Measurements from ENCODE around the gene GALT. TPM values are rescaled to one million over a fixed set of nuclear protein-coding genes. Genes with fewer than 3 reads are reported as not detected.

The GALT gene
- total and polyA plus RNA-seq, 7 experiments from 2014 or later: 57.6 to 217 (median 158) TPM

GRCh38 chr9:34671307-34671706 is 24.8 kb downstream of the GALT start:
- H3K36me3 ChIP-seq (ENCODE audit: control insufficient read depth in 2 of 3, insufficient read depth in 3 of 3, low read length in 3 of 3): peaks cover 0 to 5% (median 0%) of the 10 kb centered on the region in 3 experiments
- H3K27ac ChIP-seq (ENCODE audit: low read depth, low read length): no peak overlapping the region
- Mint-ChIP-seq H3K4me3 (no peak overlapping the region), H3K4me1 (peaks cover 6 to 16% (median 11%) of the 10 kb centered on the region in 7 donors), H3K36me3 (peaks cover 0 to 32% (median 21%) of the 10 kb centered on the region in 5 donors), H3K27me3 (no peaks in the 10 kb centered on the region), H3K9me3 (peaks cover 0 to 23% (median 13%) of the 10 kb centered on the region in 11 donors), H3K27ac (no peak overlapping the region)
- POLR2A ChIA-PET: interaction anchor here (1.1 kb wide), 1 partner anchor 25 kb away, joined by 3 read pairs; the partner anchor contains the start of gene GALT
- H3K9me3 ChIP-seq (ENCODE audit: control insufficient read depth in 2 of 3, low read length in 3 of 3): peaks cover 0 to 13% (median 0%) of the 10 kb centered on the region in 3 experiments
- intact Hi-C loops (cut with micrococcal nuclease): no loop called here
- no peak for DNase-seq
- no peak overlapping the region for H3K4me3 ChIP-seq (ENCODE audit: low read length)
- no peaks in the 10 kb centered on the region for H3K27me3 ChIP-seq (ENCODE audit: control insufficient read depth in 2 of 2, insufficient read depth in 2 of 2, low read length in 2 of 2)
- CTCF ChIA-PET: no interaction called here
- ATAC-seq: no peak
- peaks cover under 1 to 2% of the 10 kb centered on the region in 2 donors for H3K4me1 ChIP-seq (ENCODE audit: control insufficient read depth in 2 of 2, insufficient read depth in 2 of 2, low read length in 2 of 2)

- Histone ChIP-seq H3K4me1 (ENCODE audit: control insufficient read depth in 2 of 2, insufficient read depth in 2 of 2, low read length in 2 of 2) (no peaks in the 10 kb centered on the region), H3K27me3 (ENCODE audit: control insufficient read depth in 2 of 2, insufficient read depth in 2 of 2, low read length in 2 of 2) (no peaks in the 10 kb centered on the region), H3K9me3 (ENCODE audit: control insufficient read depth in 2 of 3, low read length in 3 of 3) (peaks cover 0 to 10% (median 0%) of the 10 kb centered on the region in 3 experiments), H3K4me3 (ENCODE audit: low read length) (no peak overlapping the region), H3K27ac (ENCODE audit: low read depth, low read length) (no peak overlapping the region), H3K36me3 (ENCODE audit: control insufficient read depth in 2 of 3, insufficient read depth in 3 of 3, low read length in 3 of 3) (peaks cover 0 to 3% (median 0%) of the 10 kb centered on the region in 3 experiments)
- POLR2A ChIA-PET: no interaction called here
- peaks cover 0 to 17% (median 7%) of the 10 kb centered on the region in 11 donors for H3K9me3 Mint-ChIP-seq
- DNase-seq (no peak), ATAC-seq (no peak)
- H3K27me3 Mint-ChIP-seq: no peaks in the 10 kb centered on the region
- CTCF ChIA-PET: interaction anchor here (0.7 to 1.9 kb wide), 4 partner anchors 9 to 28 kb away, joined by 3 to 9 read pairs (median 4); a partner anchor contains a TSS
- peaks cover 0 to 7% (median 4%) of the 10 kb centered on the region in 7 donors for H3K4me1 Mint-ChIP-seq
- no peak overlapping the region for H3K4me3 Mint-ChIP-seq
- peaks cover 0 to 19% (median 8%) of the 10 kb centered on the region in 5 donors for H3K36me3 Mint-ChIP-seq
- H3K27ac Mint-ChIP-seq: no peak overlapping the region
- intact Hi-C loops (cut with micrococcal nuclease): no loop called here
These were observed 28.0 kb downstream of the GALT start for GRCh38 chr9:34674440-34674839.

- ChIA-PET POLR2A (interaction anchor here (1.2 kb wide), 1 partner anchor 38 kb away, joined by 5 read pairs; the partner anchor contains the start of gene SIGMAR1), CTCF (interaction anchor here (0.7 to 1.9 kb wide), 4 partner anchors 10 to 28 kb away, joined by 3 to 9 read pairs (median 5); a partner anchor contains a TSS)
- H3K27me3 Mint-ChIP-seq: no peaks in the 10 kb centered on the region
- Histone ChIP-seq H3K27ac (ENCODE audit: low read depth, low read length) (no peak overlapping the region), H3K4me3 (ENCODE audit: low read length) (no peak overlapping the region), H3K4me1 (ENCODE audit: control insufficient read depth in 2 of 2, insufficient read depth in 2 of 2, low read length in 2 of 2) (no peaks in the 10 kb centered on the region), H3K9me3 (ENCODE audit: control insufficient read depth in 2 of 3, low read length in 3 of 3) (peaks cover 0 to 4% (median 0%) of the 10 kb centered on the region in 3 experiments), H3K27me3 (ENCODE audit: control insufficient read depth in 2 of 2, insufficient read depth in 2 of 2, low read length in 2 of 2) (no peaks in the 10 kb centered on the region), H3K36me3 (ENCODE audit: control insufficient read depth in 2 of 3, insufficient read depth in 3 of 3, low read length in 3 of 3) (no peaks in the 10 kb centered on the region)
- H3K9me3 Mint-ChIP-seq: peaks cover 0 to 10% (median 3%) of the 10 kb centered on the region in 11 donors
- peak in 7 of 9 donors; percentile 24 to 53 (median 38) for DNase-seq
- peak overlapping the region in 2 of 9 donors; percentile 44 to 51 for H3K27ac Mint-ChIP-seq
- no peak overlapping the region for H3K4me3 Mint-ChIP-seq
- H3K36me3 Mint-ChIP-seq: peaks cover 0 to 14% (median 4%) of the 10 kb centered on the region in 5 donors
- peaks cover 0 to 7% (median 4%) of the 10 kb centered on the region in 7 donors for H3K4me1 Mint-ChIP-seq
- ATAC-seq: peak; percentile 90
- intact Hi-C loops (cut with micrococcal nuclease): loop anchor here (1.0 kb wide), 1 partner anchor 27 kb away; no protein-coding TSS in a partner anchor
These were observed 28.7 kb downstream of the GALT start for GRCh38 chr9:34675048-34675714.

GRCh38 chr9:34675869-34676268 is 29.4 kb downstream of the GALT start:
- H3K4me3 Mint-ChIP-seq: no peak overlapping the region
- DNase-seq (no peak), ATAC-seq (no peak)
- peaks cover 0 to 7% (median 4%) of the 10 kb centered on the region in 7 donors for H3K4me1 Mint-ChIP-seq
- H3K27ac ChIP-seq (ENCODE audit: low read depth, low read length): no peak overlapping the region
- POLR2A ChIA-PET: interaction anchor here (1.2 kb wide), 1 partner anchor 38 kb away, joined by 5 read pairs; the partner anchor contains the start of gene SIGMAR1
- H3K36me3 Mint-ChIP-seq: peaks cover 0 to 8% (median 2%) of the 10 kb centered on the region in 5 donors
- intact Hi-C loops (cut with micrococcal nuclease): loop anchor here (1.0 kb wide), 1 partner anchor 26 kb away; no protein-coding TSS in a partner anchor
- no peaks in the 10 kb centered on the region for H3K36me3 ChIP-seq (ENCODE audit: control insufficient read depth in 2 of 3, insufficient read depth in 3 of 3, low read length in 3 of 3)
- H3K4me3 ChIP-seq (ENCODE audit: low read length): no peak overlapping the region
- no peaks in the 10 kb centered on the region for H3K27me3 Mint-ChIP-seq
- no peaks in the 10 kb centered on the region for H3K4me1 ChIP-seq (ENCODE audit: control insufficient read depth in 2 of 2, insufficient read depth in 2 of 2, low read length in 2 of 2)
- H3K9me3 Mint-ChIP-seq: peaks cover 0 to 5% (median 2%) of the 10 kb centered on the region in 11 donors
- no peaks in the 10 kb centered on the region for H3K27me3 ChIP-seq (ENCODE audit: control insufficient read depth in 2 of 2, insufficient read depth in 2 of 2, low read length in 2 of 2)
- CTCF ChIA-PET: interaction anchor here (1.1 to 1.9 kb wide), 3 partner anchors 10 to 27 kb away, joined by 5 to 9 read pairs (median 5); a partner anchor contains a TSS
- no peak overlapping the region for H3K27ac Mint-ChIP-seq
- H3K9me3 ChIP-seq (ENCODE audit: control insufficient read depth in 2 of 3, low read length in 3 of 3): no peaks in the 10 kb centered on the region

GRCh38 chr9:34684145-34684544 is 37.7 kb downstream of the GALT start:
- no peak overlapping the region for H3K27ac ChIP-seq (ENCODE audit: low read depth, low read length)
- no peaks in the 10 kb centered on the region for H3K36me3 ChIP-seq (ENCODE audit: control insufficient read depth in 2 of 3, insufficient read depth in 3 of 3, low read length in 3 of 3)
- ChIA-PET POLR2A (no interaction called here), CTCF (no interaction called here)
- Mint-ChIP-seq H3K4me1 (no peaks in the 10 kb centered on the region), H3K36me3 (peaks cover 0 to 5% (median 2%) of the 10 kb centered on the region in 5 donors), H3K9me3 (no peaks in the 10 kb centered on the region), H3K4me3 (no peak overlapping the region), H3K27me3 (peaks cover 0 to 7% (median 0%) of the 10 kb centered on the region in 5 donors), H3K27ac (no peak overlapping the region)
- H3K4me3 ChIP-seq (ENCODE audit: low read length): no peak overlapping the region
- DNase-seq (no peak), ATAC-seq (no peak)
- no peaks in the 10 kb centered on the region for H3K4me1 ChIP-seq (ENCODE audit: control insufficient read depth in 2 of 2, insufficient read depth in 2 of 2, low read length in 2 of 2)
- no peaks in the 10 kb centered on the region for H3K9me3 ChIP-seq (ENCODE audit: control insufficient read depth in 2 of 3, low read length in 3 of 3)
- no peaks in the 10 kb centered on the region for H3K27me3 ChIP-seq (ENCODE audit: control insufficient read depth in 2 of 2, insufficient read depth in 2 of 2, low read length in 2 of 2)
- intact Hi-C loops (cut with micrococcal nuclease): no loop called here

GRCh38 chr9:34684816-34685215 is 38.3 kb downstream of the GALT start:
- Mint-ChIP-seq H3K4me3 (no peak overlapping the region), H3K27ac (no peak overlapping the region), H3K9me3 (no peaks in the 10 kb centered on the region), H3K36me3 (peaks cover 0 to 5% (median 2%) of the 10 kb centered on the region in 5 donors), H3K4me1 (no peaks in the 10 kb centered on the region), H3K27me3 (peaks cover 0 to 7% (median 0%) of the 10 kb centered on the region in 5 donors)
- ChIA-PET CTCF (no interaction called here), POLR2A (no interaction called here)
- intact Hi-C loops (cut with micrococcal nuclease): no loop called here
- DNase-seq (no peak), ATAC-seq (no peak)
- Histone ChIP-seq H3K4me3 (ENCODE audit: low read length) (no peak overlapping the region), H3K4me1 (ENCODE audit: control insufficient read depth in 2 of 2, insufficient read depth in 2 of 2, low read length in 2 of 2) (no peaks in the 10 kb centered on the region), H3K27ac (ENCODE audit: low read depth, low read length) (no peak overlapping the region), H3K36me3 (ENCODE audit: control insufficient read depth in 2 of 3, insufficient read depth in 3 of 3, low read length in 3 of 3) (no peaks in the 10 kb centered on the region), H3K27me3 (ENCODE audit: control insufficient read depth in 2 of 2, insufficient read depth in 2 of 2, low read length in 2 of 2) (no peaks in the 10 kb centered on the region), H3K9me3 (ENCODE audit: control insufficient read depth in 2 of 3, low read length in 3 of 3) (no peaks in the 10 kb centered on the region)

All from naive thymus-derived CD4-positive, alpha-beta T cell (primary cell).